ENCODE measurements around the gene JPH3.

GRCh38 chr16:87689956-87690465 is 87.7 kb downstream of the JPH3 start:
- TF ChIP-seq SP1 (IDR thresholded peaks at IDR 0.05): no peak
- TF ChIP-seq FOXK2 (IDR thresholded peaks at IDR 0.05): no peak
- TF ChIP-seq BHLHE40 (IDR thresholded peaks at IDR 0.05; ENCODE audit: borderline replicate concordance): no peak
- TF ChIP-seq TARDBP (IDR thresholded peaks at IDR 0.05): no peak
- TF ChIP-seq, protein P1, sequence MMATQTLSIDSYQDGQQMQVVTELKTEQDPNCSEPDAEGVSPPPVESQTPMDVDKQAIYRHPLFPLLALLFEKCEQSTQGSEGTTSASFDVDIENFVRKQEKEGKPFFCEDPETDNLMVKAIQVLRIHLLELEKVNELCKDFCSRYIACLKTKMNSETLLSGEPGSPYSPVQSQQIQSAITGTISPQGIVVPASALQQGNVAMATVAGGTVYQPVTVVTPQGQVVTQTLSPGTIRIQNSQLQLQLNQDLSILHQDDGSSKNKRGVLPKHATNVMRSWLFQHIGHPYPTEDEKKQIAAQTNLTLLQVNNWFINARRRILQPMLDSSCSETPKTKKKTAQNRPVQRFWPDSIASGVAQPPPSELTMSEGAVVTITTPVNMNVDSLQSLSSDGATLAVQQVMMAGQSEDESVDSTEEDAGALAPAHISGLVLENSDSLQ (IDR thresholded peaks at IDR 0.05): no peak

Measured in HEK293T (cell line).